Immature natural killer cell (primary cell): ENCODE results near the gene ZBTB7A. TPM values are rescaled to one million over a fixed set of nuclear protein-coding genes. Genes with fewer than 3 reads are reported as not detected.

Experiments used
- DNase-seq, 3 donors: peaks; one replicate each; pipeline ENCODE4 v3.0.0; 2022; ENCODE audit warnings: mixed read lengths in 1 of 3
- H3K27ac Mint-ChIP-seq, 6 donors: one replicate each; pipeline ENCODE4 v1.8.0; 2020; ENCODE audit warnings: mixed read lengths in 6 of 6, mild to moderate bottlenecking in 5 of 6, inconsistent platforms in 4 of 6, moderate library complexity in 3 of 6
- H3K27me3 Mint-ChIP-seq, 3 donors: one replicate each; pipeline ENCODE4 v1.8.0; 2020 to 2021; ENCODE audit warnings: low read depth in 3 of 3, mild to moderate bottlenecking in 3 of 3, mixed read lengths in 3 of 3, moderate library complexity in 3 of 3, inconsistent platforms in 1 of 3
- H3K36me3 Mint-ChIP-seq, 3 donors: one replicate each; pipeline ENCODE4 v1.8.0; 2020; ENCODE audit warnings: mixed read lengths in 3 of 3, inconsistent platforms in 2 of 3, mild to moderate bottlenecking in 2 of 3
- H3K4me1 Mint-ChIP-seq, 2 donors: one replicate each; pipeline ENCODE4 v1.8.0; 2020; ENCODE audit warnings: inconsistent platforms in 2 of 2, mild to moderate bottlenecking in 2 of 2, mixed read lengths in 2 of 2, moderate library complexity in 1 of 2
- H3K4me3 Mint-ChIP-seq, 5 donors: one replicate each; pipeline ENCODE4 v1.8.0; 2020; ENCODE audit warnings: mild to moderate bottlenecking in 5 of 5, mixed read lengths in 5 of 5, inconsistent platforms in 3 of 5, moderate library complexity in 3 of 5
- H3K9me3 Mint-ChIP-seq, 6 donors: one replicate each; pipeline ENCODE4 v1.8.0; 2020; ENCODE audit warnings: mild to moderate bottlenecking in 6 of 6, mixed read lengths in 6 of 6, inconsistent platforms in 4 of 6, moderate library complexity in 3 of 6
- polyA plus RNA-seq, 3 donors: library from polyadenylated mRNA; unstranded; fragments of 300-500 nt; fragmentation: Illumina TruSeq; gene quantifications; one replicate each; pipeline ENCODE4 v1.2.3, GENCODE V29; 2021

Gene ZBTB7A
- polyA plus RNA-seq, 3 donors from 2014 or later: 10.2 to 62.3 (median 29.0) TPM

DNA sequence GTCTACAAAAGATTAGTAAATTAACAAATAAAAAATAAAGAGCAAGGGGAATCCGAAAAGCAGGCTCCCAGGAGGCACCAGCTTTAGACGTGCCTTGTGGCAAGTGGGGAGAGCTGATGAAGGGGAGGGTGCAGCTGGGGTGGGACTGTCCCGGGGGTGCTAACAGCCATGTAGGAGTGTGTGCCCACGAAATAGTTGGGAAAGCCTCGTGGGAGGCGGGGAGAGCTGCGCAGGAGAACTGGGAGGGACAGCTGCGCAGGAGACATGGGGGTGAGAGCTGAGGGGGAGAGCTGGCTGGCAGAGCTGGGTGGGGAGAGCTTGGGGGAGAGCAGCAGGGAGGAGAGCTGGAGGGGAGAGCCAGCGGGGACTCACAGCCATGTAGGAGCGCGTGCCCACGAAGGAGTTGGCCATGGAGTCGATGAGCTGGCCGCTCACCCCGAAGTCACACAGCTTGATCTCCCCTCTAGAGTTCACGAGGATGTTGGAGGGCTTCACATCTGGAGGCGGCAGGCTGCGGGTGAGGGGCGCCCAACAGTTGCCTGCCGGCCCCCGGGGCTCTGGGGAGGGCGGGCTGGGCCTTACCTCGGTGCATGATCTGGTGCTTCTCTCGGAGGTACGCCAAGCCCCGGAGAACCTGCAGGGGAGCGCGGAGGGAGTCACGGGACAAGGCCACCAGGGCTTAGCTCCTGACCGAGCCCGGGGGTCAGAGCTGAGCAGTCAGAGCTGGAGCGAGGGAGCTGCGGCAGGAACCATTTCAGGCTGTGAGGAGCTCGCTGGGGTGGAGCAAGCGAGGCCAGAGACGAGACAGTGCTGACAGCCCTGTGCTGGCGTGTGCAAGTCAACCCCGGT lies 34.2 kb upstream of the ZBTB7A start:
- no peak overlapping the region for H3K4me3 Mint-ChIP-seq
- H3K9me3 Mint-ChIP-seq: peaks cover 0 to 3% (median 0%) of the 10 kb centered on the region in 6 donors
- no peak for DNase-seq
- H3K27ac Mint-ChIP-seq: peak overlapping the region in 3 of 6 donors; percentile 61 to 81 (median 75)
- peaks cover 6 to 15% (median 10%) of the 10 kb centered on the region in 3 donors for H3K36me3 Mint-ChIP-seq
- peaks cover 26 to 28% of the 10 kb centered on the region in 2 donors for H3K4me1 Mint-ChIP-seq
- H3K27me3 Mint-ChIP-seq: peaks cover 16 to 20% (median 17%) of the 10 kb centered on the region in 3 donors

DNA sequence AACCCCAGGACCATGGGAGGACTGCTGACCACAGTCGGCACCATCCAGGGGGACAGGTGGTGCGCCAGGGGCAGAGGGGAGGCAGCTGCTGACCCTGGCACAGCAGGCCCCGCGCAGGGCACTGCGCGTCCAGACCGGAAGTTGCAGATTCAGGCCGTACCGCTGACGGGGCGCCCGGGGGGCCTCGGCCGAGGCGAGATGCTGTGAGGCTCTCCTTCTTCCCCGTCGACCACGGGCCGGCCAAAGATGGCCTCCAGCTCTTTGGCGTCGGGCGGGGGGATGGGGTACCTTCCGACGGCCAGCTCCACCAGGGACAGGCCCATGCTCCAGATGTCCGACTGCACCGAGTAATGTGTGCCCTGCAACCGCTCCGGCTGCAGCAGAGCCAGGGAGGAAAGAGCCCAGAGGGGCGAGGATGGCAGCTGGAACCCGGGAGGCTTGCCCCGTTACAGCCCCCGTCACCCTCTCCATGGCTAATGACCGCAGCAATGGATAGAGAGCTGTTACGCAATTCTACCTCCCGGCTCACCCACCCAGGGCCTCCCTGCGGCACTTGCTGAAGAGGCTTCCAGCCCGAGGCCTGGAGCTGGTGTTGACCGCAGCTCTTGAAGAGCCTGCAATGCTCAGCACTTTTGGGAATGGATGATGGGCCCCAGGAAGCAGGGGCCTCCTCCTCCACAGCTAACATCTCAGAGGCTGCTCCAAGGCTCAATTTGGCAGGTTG lies 32.5 kb upstream of the ZBTB7A start:
- no peak for DNase-seq
- Mint-ChIP-seq H3K4me1 (peaks cover 9 to 11% of the 10 kb centered on the region in 2 donors), H3K9me3 (no peaks in the 10 kb centered on the region), H3K4me3 (no peak overlapping the region), H3K27me3 (peaks cover 3 to 5% (median 5%) of the 10 kb centered on the region in 3 donors), H3K27ac (no peak overlapping the region), H3K36me3 (peaks cover 0 to 12% (median 10%) of the 10 kb centered on the region in 3 donors)

DNA sequence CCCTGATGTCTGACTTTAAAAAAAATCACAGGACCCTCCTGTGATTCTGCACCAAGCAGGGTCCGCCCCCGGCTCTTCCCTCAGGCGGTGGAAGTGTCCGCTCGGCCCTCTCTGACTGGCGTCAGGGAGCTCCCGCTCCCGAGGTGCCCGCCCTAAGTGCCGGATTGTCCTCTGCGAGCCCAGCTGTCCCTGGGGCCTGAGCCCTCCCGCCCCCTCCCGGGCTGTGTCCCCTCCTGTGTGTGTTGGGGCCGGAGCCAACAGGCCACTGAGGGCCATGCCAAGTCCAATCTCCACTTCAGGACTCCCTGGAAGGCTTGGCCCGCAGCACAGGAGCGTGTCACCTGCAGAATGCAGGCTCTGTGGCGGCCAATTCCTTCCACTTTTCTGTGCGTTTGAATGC lies 31.8 kb upstream of the ZBTB7A start:
- Mint-ChIP-seq H3K27ac (no peak overlapping the region), H3K4me1 (peaks cover 2 to 6% of the 10 kb centered on the region in 2 donors), H3K27me3 (peaks cover 0 to 5% (median 2%) of the 10 kb centered on the region in 3 donors), H3K9me3 (no peaks in the 10 kb centered on the region), H3K36me3 (peaks cover 0 to 14% (median 13%) of the 10 kb centered on the region in 3 donors), H3K4me3 (no peak overlapping the region)
- no peak for DNase-seq

DNA sequence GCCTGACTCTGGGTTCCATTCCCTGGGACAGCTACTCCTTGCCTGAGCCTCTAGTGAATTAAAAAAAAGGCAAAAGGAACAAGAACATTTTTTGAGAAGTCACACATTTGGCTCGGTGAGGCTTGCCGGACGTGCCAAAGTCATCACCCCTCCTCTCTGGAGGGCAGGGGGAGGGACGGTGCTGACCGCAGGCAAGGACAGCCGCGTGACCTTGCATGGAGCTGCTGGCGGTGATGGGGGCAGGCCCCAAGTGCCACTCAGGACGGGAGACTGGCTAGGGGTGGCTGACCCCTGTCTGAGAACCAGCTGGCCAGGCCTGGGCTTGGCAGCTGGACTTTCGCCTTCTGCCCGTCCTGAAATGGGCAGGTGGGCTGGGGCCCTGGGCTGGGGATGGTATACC lies 30.8 kb upstream of the ZBTB7A start:
- no peak overlapping the region for H3K4me3 Mint-ChIP-seq
- no peak overlapping the region for H3K27ac Mint-ChIP-seq
- DNase-seq: no peak
- peaks cover 0 to 6% (median 2%) of the 10 kb centered on the region in 3 donors for H3K27me3 Mint-ChIP-seq
- no peaks in the 10 kb centered on the region for H3K9me3 Mint-ChIP-seq
- H3K36me3 Mint-ChIP-seq: peaks cover 0 to 16% (median 14%) of the 10 kb centered on the region in 3 donors
- H3K4me1 Mint-ChIP-seq: peaks cover 0 to 6% of the 10 kb centered on the region in 2 donors

DNA sequence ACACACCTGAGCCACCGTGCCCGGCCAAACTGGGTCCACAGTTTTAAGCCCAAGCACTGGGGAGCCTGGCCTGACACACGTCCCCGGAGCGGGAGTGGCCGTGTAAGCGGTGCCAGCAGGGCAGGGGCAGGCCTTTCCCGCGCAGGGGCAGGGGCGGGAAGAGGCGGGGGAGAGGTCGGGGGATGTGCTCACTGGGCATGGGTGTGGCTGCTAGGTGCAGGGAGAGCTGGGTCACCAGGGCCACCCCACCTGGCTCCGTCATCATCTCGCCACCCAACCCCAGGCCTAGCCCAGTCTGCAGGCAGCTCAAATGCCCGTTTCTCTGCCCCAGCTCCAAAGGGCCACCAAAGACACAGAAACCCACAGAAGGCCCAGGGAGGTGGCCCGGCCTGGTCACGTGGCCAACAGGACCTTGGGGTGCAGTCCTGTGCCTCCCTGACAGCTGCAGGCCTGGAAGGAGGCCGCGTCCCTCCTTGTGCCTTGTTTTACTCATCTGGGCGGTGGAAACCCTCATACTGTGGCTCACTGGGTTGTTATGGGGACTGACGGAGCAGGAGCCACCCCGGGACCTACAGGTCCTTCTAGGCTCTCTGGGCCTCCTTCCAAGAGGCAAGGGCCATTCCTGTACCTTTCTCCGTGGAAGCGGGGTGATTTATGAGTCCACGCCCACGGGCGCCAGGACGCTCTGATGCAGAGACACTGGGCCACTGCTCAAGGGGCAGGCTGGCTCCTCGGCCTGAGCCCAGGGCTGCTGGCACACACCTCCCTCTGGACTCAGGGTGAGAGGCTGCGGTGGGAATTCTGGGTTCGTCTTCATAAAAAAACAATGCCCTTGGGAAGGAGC lies 29.6 kb upstream of the ZBTB7A start:
- peaks cover 0 to 6% of the 10 kb centered on the region in 2 donors for H3K4me1 Mint-ChIP-seq
- H3K27me3 Mint-ChIP-seq: peaks cover 2 to 6% (median 3%) of the 10 kb centered on the region in 3 donors
- no peaks in the 10 kb centered on the region for H3K9me3 Mint-ChIP-seq
- H3K27ac Mint-ChIP-seq: peak overlapping the region in 1 of 6 donors; percentile 48
- H3K4me3 Mint-ChIP-seq: no peak overlapping the region
- peaks cover 0 to 14% (median 12%) of the 10 kb centered on the region in 3 donors for H3K36me3 Mint-ChIP-seq
- DNase-seq: no peak

DNA sequence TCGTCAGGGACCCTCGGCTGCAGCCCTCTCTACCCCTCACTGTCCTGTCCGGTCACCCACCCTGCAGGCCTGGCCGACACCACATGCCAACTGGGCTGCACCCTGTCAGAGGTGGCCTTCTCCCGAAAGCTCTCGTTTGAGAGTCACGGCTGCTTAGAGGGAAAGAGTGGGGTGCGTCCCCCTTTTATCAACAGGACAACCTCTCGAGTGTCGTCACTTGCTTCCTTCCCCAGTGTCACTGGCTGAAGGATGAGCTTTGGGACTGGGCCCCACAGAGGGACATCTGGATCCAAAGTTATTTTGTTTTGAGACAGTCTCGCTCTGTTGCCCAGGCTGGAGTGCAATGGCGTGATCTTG lies 28.8 kb upstream of the ZBTB7A start:
- Mint-ChIP-seq H3K9me3 (no peaks in the 10 kb centered on the region), H3K27ac (no peak overlapping the region), H3K4me1 (peaks cover 0 to 6% of the 10 kb centered on the region in 2 donors), H3K36me3 (peaks cover 0 to 11% (median 10%) of the 10 kb centered on the region in 3 donors), H3K27me3 (peaks cover 2 to 6% (median 3%) of the 10 kb centered on the region in 3 donors), H3K4me3 (no peak overlapping the region)
- DNase-seq: no peak

DNA sequence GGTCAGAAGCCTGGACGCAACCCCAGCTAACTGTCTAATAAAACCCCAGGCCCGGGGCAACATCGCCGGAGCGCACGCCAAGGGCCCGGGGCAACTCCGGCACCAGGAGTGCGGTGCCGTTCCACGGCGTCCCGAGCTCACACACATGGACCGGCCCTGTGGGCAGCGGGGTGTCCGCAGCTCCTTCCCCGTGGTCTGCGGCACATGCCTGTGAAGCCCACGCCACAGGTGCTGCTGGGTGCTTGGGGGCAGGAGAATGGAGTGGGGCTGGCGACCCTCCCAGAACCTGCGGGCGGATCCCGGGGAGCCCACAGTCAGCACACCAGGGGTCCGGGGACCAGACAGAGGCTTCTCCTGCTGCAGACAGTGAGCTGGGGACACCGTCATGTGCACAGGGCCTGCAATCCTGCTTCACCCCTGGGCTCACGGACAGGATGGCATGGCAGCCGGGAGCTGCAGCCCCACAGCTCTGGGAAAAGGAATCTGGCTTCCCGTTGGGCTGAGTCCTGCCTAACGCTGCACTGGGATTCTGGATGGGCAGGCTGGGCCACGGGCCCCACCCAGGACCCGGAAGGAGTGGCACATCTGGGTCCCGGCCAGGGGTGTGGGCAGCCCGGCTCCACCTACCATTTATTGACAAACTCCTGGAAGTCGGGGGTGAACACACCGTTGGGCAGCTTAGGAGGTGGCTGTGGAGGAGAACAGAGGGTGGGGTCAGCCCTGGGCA lies 28.2 kb upstream of the ZBTB7A start:
- no peak for DNase-seq

DNA sequence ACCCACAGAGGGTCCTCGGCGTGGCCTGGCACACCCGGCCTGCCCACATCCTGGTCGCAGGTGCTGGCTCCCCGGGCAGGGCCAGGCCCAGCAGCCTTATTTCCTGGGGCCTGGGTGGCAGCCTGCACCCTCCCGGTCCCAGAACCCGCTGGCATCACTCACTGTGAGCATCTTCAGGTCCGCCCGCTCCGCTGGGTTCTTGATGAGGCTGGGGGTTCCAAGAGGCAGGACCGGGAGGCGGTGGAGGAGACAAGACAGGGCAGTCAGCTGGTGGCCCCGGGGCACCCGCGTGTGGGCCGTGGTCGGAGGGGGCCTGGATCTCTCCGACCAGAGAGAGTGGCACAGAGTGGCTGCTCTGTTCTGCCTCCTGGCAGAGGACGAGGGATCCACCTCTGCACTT lies 27.6 kb upstream of the ZBTB7A start:
- peaks cover 9 to 13% of the 10 kb centered on the region in 2 donors for H3K4me1 Mint-ChIP-seq
- no peak overlapping the region for H3K27ac Mint-ChIP-seq
- H3K9me3 Mint-ChIP-seq: no peaks in the 10 kb centered on the region
- H3K4me3 Mint-ChIP-seq: no peak overlapping the region
- no peak for DNase-seq
- peaks cover 0 to 8% (median 8%) of the 10 kb centered on the region in 3 donors for H3K36me3 Mint-ChIP-seq
- H3K27me3 Mint-ChIP-seq: peaks cover 5 to 8% (median 6%) of the 10 kb centered on the region in 3 donors

More for the DNA sequence above, 28.2 kb upstream of the ZBTB7A start:
- Mint-ChIP-seq H3K4me3 (no peak overlapping the region), H3K27ac (no peak overlapping the region), H3K27me3 (peaks cover 2 to 5% (median 3%) of the 10 kb centered on the region in 3 donors), H3K4me1 (peaks cover 2 to 6% of the 10 kb centered on the region in 2 donors), H3K36me3 (peaks cover 0 to 8% (median 8%) of the 10 kb centered on the region in 3 donors), H3K9me3 (no peaks in the 10 kb centered on the region)

DNA sequence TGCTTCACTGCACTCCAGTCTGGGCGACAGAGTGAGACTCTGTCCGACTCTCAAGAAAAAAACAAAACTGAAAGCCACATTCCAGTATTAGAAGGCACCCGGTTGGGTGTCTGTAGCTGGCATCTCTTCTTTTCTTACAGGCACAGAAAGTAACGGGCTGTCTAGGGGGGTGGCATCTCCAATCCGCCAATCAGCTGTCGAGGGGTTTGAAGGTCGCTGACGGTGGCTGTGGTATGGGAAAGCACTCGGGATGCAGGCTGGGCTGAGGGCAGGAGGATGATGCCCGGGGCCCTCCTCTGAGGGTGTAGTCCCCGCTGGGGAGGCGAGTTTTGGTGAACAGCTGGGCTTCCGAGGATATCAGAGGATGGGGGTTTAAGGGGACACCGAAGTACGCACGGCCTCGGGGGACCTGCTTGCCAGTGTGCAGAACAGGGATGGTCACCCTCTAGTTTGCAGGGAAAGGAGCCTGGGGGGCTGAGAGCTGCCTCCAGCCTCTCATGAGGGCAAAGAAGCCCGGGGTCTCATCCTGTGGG lies 27.0 kb upstream of the ZBTB7A start:
- Mint-ChIP-seq H3K36me3 (peaks cover 0 to 8% (median 8%) of the 10 kb centered on the region in 3 donors), H3K4me1 (peaks cover 15 to 19% of the 10 kb centered on the region in 2 donors), H3K9me3 (no peaks in the 10 kb centered on the region), H3K27ac (peak overlapping the region in 5 of 6 donors; percentile 39 to 76 (median 61)), H3K4me3 (no peak overlapping the region), H3K27me3 (peaks cover 11 to 13% (median 12%) of the 10 kb centered on the region in 3 donors)
- no peak for DNase-seq

DNA sequence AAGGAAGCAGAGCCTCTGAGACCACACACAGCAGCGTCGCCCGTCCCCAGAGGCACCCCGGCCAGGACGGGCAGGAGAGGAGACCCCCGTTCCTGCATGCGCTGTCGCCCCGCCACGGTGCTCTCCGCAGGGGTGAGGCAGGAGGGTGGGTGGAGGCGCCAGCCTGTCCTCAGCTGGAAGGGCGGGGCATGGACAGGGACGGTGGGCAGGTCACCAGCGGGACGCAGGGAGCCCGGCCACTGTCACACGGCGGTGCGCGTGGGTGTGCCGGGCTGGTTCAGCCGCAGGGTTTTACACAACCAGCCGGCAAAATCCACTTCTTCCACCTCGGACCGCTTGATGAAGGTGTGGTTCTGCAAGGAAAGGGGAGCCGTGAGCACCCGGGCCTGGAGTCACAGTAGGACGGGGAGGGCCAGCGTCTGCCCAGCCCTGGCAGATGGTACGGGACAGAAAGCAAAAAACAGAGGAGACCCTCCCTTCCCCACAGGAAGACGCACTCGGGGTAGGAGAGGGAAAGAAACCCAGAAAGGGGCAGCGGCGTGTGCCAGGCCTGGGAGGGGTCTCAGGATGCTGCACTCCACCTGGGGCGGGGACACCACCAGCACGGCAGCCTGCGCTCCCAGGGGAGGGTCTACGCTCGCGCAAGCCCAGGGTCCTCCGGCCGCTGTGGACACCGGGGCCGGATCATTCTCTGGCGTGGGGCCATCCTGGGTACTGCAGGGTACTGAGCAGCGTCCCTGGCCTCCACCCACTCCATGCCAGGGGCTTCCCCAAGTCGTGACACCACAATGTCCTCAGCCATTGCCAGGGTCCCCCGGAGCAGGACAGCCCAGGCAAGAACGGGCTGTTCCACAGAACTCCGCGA lies 23.9 kb upstream of the ZBTB7A start:
- Mint-ChIP-seq H3K9me3 (no peaks in the 10 kb centered on the region), H3K27ac (peak overlapping the region; percentile 92 to 98 (median 97)), H3K4me1 (peaks cover 44 to 50% of the 10 kb centered on the region in 2 donors), H3K4me3 (no peak overlapping the region), H3K27me3 (peaks cover 19 to 24% (median 22%) of the 10 kb centered on the region in 3 donors), H3K36me3 (peaks cover 0 to 4% (median 4%) of the 10 kb centered on the region in 3 donors)
- no peak for DNase-seq

DNA sequence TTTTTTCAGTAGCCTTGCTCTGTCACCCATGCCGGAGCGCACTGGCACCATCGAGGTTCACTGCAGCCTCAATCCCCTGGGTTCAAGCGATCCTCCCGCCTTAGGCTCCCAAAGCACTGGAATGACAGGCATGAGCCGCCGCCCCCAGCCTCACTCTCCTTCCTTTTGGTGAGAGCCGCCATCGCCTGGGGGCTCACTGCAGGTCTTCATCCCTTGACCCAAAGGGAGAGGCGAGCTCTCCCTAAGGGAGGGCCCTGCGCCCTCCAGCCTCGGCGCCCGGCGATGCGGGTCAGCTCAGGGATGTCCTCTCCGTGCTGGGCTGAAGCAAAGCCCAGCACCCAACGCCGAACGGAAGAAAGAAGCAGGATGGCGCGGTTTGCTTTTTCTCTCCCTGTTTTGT lies 23.2 kb upstream of the ZBTB7A start:
- Mint-ChIP-seq H3K4me1 (peaks cover 46 to 52% of the 10 kb centered on the region in 2 donors), H3K4me3 (peak overlapping the region; percentile 20 to 82 (median 77))

More for the DNA sequence above, 23.2 kb upstream of the ZBTB7A start:
- Mint-ChIP-seq H3K9me3 (no peaks in the 10 kb centered on the region), H3K27ac (peak overlapping the region; percentile 92 to 98 (median 97)), H3K27me3 (peaks cover 19 to 24% (median 22%) of the 10 kb centered on the region in 3 donors), H3K36me3 (peaks cover 0 to 4% (median 4%) of the 10 kb centered on the region in 3 donors)
- no peak for DNase-seq
